Ishikawa (cell line): ENCODE measurements around the gene SLC15A1.

Source experiments
- CEBPB ChIP-seq: IDR thresholded peaks from 2 replicates; pipeline ENCODE4 v1.6.1; 2012
- CREB1 ChIP-seq: IDR thresholded peaks from 2 replicates; pipeline ENCODE4 v1.6.1; 2012; ENCODE audit warnings: low read depth
- EGR1 ChIP-seq: IDR thresholded peaks from 2 replicates; pipeline ENCODE4 v1.6.1; 2012
- EP300 ChIP-seq: IDR thresholded peaks from 2 replicates; pipeline ENCODE4 v1.6.1; 2012; ENCODE audit warnings: borderline replicate concordance
- FOXM1 ChIP-seq: IDR thresholded peaks from 2 replicates; pipeline ENCODE4 v1.6.1; 2012; ENCODE audit warnings: low read depth, borderline replicate concordance
- NFIC ChIP-seq: IDR thresholded peaks from 2 replicates; pipeline ENCODE4 v1.6.1; 2012
- RAD21 ChIP-seq: IDR thresholded peaks from 2 replicates; pipeline ENCODE4 v1.6.1; 2012; ENCODE audit warnings: low read depth
- TAF1 ChIP-seq: IDR thresholded peaks from 2 replicates; pipeline ENCODE4 v1.6.1; 2012; ENCODE audit warnings: low read depth, mild to moderate bottlenecking
- TCF12 ChIP-seq: IDR thresholded peaks from 2 replicates; pipeline ENCODE4 v1.6.1; 2012; ENCODE audit warnings: low read depth
- TEAD4 ChIP-seq: IDR thresholded peaks from 2 replicates; pipeline ENCODE4 v1.6.1; 2012
- USF1 ChIP-seq: IDR thresholded peaks from 2 replicates; pipeline ENCODE4 v1.6.1; 2012
- YY1 ChIP-seq: IDR thresholded peaks from 2 replicates; pipeline ENCODE4 v1.6.1; 2012; ENCODE audit warnings: low read depth
- ZBTB7A ChIP-seq: IDR thresholded peaks from 2 replicates; pipeline ENCODE4 v1.6.1; 2012; ENCODE audit warnings: low read depth
- TF ChIP-seq, protein P1 (sequence below): IDR thresholded peaks from 2 replicates; pipeline ENCODE4 v1.6.1; 2012
- TF ChIP-seq, protein P2 (sequence below): IDR thresholded peaks from 2 replicates; pipeline ENCODE4 v1.6.1; 2012; ENCODE audit warnings: low read depth, mild to moderate bottlenecking

The SLC15A1 gene

DNA sequence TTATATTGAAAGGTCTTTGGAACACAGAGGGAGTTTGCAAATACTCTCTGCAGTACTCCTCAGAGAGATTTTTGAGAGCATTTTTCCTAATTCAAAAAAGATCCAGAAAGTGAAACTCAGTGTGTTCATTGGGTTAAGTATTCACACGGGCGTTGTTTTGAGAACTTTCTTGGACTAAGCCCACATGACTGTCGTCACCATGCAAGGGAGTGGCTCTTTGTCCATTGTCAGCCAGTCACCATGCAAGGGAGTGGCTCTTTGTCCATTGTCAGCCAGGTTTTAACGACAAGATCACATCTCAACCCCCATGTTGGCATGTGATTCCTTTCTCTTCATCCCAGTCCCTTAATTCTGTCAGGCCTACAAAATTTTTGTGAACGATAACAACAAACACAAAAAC lies 94.3 kb downstream of the SLC15A1 start:
- TF ChIP-seq TEAD4 (no peak), USF1 (no peak), CEBPB (no peak), RAD21 (no peak)
- TF ChIP-seq, protein P1, sequence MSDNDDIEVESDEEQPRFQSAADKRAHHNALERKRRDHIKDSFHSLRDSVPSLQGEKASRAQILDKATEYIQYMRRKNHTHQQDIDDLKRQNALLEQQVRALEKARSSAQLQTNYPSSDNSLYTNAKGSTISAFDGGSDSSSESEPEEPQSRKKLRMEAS, result no peak

DNA sequence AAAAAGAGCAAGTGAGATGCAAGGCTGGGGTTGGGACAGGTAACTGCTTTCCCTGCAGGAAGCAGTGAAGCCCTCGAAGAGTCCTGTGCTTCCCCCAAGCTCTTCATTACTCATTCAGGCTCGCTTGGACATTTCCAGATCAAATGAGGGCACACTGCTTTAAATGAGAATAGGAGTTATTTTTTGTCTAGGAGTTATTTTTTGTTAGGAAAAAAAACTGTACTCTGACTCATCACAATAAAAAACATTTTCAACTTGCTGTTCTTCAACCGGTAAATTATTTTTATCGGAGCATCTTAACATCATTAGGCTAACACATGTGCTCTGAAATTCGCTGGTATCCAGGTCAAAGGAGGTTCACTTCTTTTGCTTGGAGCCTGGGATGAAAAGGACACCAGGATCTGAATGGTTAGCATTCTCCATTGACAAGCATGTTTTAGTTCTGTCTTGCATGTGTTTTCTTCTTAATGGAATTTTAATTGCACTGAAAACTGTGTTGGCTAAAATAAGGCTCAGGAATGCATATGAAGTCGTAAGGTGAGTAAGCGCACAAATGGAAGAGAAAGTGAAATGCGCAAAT lies 94.9 kb downstream of the SLC15A1 start:
- TF ChIP-seq, protein P2, sequence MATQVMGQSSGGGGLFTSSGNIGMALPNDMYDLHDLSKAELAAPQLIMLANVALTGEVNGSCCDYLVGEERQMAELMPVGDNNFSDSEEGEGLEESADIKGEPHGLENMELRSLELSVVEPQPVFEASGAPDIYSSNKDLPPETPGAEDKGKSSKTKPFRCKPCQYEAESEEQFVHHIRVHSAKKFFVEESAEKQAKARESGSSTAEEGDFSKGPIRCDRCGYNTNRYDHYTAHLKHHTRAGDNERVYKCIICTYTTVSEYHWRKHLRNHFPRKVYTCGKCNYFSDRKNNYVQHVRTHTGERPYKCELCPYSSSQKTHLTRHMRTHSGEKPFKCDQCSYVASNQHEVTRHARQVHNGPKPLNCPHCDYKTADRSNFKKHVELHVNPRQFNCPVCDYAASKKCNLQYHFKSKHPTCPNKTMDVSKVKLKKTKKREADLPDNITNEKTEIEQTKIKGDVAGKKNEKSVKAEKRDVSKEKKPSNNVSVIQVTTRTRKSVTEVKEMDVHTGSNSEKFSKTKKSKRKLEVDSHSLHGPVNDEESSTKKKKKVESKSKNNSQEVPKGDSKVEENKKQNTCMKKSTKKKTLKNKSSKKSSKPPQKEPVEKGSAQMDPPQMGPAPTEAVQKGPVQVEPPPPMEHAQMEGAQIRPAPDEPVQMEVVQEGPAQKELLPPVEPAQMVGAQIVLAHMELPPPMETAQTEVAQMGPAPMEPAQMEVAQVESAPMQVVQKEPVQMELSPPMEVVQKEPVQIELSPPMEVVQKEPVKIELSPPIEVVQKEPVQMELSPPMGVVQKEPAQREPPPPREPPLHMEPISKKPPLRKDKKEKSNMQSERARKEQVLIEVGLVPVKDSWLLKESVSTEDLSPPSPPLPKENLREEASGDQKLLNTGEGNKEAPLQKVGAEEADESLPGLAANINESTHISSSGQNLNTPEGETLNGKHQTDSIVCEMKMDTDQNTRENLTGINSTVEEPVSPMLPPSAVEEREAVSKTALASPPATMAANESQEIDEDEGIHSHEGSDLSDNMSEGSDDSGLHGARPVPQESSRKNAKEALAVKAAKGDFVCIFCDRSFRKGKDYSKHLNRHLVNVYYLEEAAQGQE, result no peak
- TF ChIP-seq EP300 (no peak), TAF1 (no peak), CREB1 (no peak), NFIC (no peak), RAD21 (no peak), FOXM1 (no peak), TCF12 (no peak), CEBPB (no peak), TEAD4 (no peak), YY1 (no peak)
- TF ChIP-seq, protein P1, result no peak

DNA sequence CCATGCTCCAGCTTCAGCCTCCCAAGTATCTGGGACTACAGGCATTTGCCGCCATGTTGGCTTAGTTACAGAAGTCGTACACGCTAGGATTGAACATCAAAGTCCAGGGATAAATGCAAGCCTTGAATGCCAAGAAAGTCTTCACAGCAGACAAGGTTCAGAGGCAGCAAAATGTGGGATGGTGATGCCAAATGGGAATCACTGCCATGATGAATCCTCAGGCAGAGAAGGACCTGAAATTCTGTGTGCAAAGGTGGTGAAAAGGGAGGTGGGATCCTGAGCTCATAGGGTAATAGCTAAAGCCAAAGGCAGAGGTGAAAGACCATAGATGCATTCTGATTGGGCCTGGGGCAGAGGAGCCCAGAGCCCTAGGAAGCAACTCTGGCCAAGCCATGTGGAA lies 96.2 kb downstream of the SLC15A1 start:
- no peak for TF ChIP-seq YY1
- no peak for TF ChIP-seq CEBPB
- no peak for TF ChIP-seq EP300
- TF ChIP-seq NFIC, result no peak
- TF ChIP-seq CREB1, result no peak
- no peak for TF ChIP-seq TEAD4

DNA sequence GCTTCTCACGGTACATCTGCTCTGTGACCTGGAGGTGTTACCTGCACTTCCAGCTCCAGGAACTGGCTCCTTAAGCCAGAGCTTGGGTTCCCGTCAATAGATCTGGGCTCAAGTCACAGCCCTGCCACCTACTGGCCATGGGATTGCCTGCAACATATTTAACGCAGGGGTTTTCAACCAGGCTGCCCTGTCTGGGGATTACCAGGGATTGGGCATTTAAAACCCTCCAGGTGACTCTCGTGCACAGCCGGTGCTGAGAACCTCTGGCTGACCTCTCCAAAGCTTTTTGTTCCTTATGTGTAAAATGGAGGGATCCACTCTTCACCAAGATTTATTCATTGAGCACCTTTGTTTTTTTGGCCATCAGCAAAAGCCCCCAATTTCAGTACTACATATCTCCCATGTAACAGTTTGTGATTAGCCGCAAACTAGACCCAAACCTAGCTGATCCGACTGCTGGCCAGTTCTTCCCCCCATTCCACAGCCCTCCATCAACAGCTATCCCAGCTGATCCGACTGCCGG lies 98.9 kb downstream of the SLC15A1 start:
- TF ChIP-seq ZBTB7A, result no peak
- 0 out of 2 replicates have a peak, but pooled peaks have one; percentile 19 for TF ChIP-seq NFIC
- TF ChIP-seq RAD21, result peak; percentile 97
- TF ChIP-seq, protein P1, result 0 out of 2 replicates have a peak, but pooled peaks have one; percentile 43

- no peak for TF ChIP-seq EP300
Observed at GRCh38 chr13:98652721-98653462, 99.6 kb downstream of the SLC15A1 start.

DNA sequence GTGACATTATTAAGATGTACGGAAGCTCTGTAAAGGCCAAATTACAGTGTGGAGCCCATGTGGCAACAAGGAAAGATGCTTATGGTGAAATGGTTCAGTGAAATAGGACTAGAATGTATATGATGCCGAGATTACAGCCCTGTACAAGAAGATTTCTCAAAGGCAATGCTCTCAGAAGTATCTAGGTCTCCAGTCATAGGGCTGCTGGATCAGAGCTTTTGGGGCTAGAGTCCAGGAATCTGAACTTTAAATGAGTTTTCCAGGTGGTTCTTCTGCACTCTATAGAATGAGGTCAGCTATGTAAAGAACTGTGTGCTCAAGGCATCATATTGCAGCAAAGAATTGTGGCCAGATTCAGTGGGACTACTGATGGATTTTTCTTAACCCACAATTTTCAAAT lies 100.2 kb downstream of the SLC15A1 start:
- TF ChIP-seq TAF1, result no peak
- TF ChIP-seq CREB1, result no peak
- TF ChIP-seq, protein P2, result no peak
- no peak for TF ChIP-seq CEBPB
- no peak for TF ChIP-seq RAD21
- TF ChIP-seq NFIC, result no peak
- TF ChIP-seq TEAD4, result no peak
- no peak for TF ChIP-seq ZBTB7A
- TF ChIP-seq EGR1, result no peak
- TF ChIP-seq EP300, result no peak
- TF ChIP-seq, protein P1, result no peak
- no peak for TF ChIP-seq FOXM1
- no peak for TF ChIP-seq TCF12
- no peak for TF ChIP-seq YY1
- no peak for TF ChIP-seq USF1
